ENCODE data around the gene KCNQ1.

KCNQ1 gene

GRCh38 chr11:2690596-2691354 is 246.0 kb downstream of the KCNQ1 start:
- DNase-seq (ENCODE audit: extremely low read depth, low read depth): no peak
- TF ChIP-seq, protein P1, sequence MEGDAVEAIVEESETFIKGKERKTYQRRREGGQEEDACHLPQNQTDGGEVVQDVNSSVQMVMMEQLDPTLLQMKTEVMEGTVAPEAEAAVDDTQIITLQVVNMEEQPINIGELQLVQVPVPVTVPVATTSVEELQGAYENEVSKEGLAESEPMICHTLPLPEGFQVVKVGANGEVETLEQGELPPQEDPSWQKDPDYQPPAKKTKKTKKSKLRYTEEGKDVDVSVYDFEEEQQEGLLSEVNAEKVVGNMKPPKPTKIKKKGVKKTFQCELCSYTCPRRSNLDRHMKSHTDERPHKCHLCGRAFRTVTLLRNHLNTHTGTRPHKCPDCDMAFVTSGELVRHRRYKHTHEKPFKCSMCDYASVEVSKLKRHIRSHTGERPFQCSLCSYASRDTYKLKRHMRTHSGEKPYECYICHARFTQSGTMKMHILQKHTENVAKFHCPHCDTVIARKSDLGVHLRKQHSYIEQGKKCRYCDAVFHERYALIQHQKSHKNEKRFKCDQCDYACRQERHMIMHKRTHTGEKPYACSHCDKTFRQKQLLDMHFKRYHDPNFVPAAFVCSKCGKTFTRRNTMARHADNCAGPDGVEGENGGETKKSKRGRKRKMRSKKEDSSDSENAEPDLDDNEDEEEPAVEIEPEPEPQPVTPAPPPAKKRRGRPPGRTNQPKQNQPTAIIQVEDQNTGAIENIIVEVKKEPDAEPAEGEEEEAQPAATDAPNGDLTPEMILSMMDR (IDR thresholded peaks at IDR 0.05; ENCODE audit: low read depth, low read length): no peak

- DNase-seq (ENCODE audit: extremely low read depth, low read depth): no peak
- TF ChIP-seq, protein P1 (IDR thresholded peaks at IDR 0.05; ENCODE audit: low read depth, low read length): no peak
These were observed 246.6 kb downstream of the KCNQ1 start for GRCh38 chr11:2691355-2691761.

DNA sequence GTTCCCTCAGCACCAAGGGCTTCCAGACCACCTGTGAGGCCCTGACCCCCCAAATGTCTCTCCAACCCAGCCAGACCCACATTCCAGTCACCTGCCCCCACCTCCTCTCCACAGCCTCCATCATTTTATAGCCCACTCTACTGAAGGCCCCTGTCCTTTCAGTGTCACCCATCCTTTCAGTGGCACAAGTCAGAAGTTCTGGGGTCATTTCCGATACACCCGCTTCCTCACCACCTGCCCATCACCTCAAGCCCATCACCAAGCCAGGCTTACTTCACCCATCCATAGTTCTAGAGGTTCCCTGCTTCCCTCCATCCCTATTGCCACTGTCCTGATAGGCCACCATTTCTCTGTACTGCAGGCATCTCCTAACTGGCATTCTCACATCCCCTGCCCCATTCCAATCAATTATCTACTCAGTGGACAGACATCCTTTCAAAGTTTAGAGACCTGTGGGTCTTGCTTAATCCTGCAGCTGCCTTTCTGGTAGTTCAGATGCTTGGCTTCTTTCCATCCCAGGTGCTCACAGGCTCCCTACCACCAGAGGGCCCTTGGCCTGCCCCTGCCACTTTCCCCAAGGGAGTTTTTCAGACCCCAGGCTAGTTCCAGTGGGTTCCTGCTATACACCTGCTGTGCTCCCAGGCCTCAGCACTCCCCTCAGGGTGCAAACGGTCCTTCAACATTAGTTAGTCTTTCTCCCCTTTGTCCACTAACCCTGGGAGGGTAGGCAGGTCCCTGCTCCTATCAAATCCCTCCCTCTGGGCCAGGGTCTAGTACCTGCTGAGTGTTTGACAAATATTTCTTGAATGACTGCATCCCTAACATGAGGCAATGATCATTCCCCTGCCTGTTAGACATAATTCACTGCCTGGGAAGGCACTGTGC is 247.4 kb downstream of the KCNQ1 start:
- no peak for DNase-seq (ENCODE audit: extremely low read depth, low read depth)
- TF ChIP-seq, protein P1 (IDR thresholded peaks at IDR 0.05; ENCODE audit: low read depth, low read length): peak; percentile 7

DNA sequence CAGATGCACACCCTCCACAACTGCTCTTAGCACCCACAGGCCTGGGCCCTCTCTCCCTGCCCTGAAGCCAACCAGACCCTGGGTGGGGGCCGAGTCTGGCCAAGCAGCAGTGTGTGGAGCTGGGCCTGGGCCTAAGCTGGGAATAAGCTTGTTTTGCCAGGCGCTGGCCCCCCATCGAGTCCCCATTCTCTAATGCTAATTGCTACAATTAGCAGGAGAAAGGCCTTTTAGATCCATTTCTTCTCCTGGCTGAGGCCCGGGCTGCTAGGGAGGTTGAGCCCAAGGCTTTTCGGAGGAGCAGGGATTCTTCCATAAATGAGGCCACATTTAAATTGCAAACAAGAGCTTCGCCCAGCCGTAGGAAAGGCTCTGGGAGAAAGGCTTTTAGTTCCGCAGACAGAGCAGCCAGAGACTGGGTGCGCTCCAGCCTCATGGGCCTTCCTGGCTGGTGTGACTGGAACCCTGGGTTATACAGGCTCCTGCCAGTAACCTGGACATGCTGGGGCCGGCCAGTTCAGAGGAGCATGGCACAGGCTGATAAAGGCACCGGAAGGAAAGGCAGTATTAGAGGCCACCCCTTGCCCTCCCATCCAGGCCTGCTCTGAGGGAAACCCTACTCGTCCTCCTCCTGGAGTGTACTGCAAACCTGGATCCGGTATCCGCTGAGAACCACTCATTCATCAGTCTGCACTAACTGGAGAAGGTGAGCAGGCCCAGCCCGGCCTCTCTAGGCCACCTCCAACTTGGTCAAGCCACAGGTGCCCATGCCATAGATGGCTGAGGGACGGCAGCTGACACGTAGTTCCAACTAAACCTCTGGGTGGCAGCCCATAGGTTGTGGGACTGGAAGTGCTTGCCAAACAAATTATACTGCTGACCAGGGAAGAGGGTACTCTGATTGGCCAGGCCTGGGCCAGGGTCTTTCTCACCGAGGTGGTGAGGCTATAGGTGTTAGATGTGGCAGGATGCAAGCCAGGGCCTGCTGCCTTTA is 248.8 kb downstream of the KCNQ1 start:
- DNase-seq (ENCODE audit: extremely low read depth, low read depth): no peak

GRCh38 chr11:2694495-2694894 is 249.7 kb downstream of the KCNQ1 start:
- TF ChIP-seq, protein P1 (IDR thresholded peaks at IDR 0.05; ENCODE audit: low read depth, low read length): no peak
- no peak for DNase-seq (ENCODE audit: extremely low read depth, low read depth)

More for the DNA sequence above, 248.8 kb downstream of the KCNQ1 start:
- TF ChIP-seq, protein P1 (IDR thresholded peaks at IDR 0.05; ENCODE audit: low read depth, low read length): no peak

DNA sequence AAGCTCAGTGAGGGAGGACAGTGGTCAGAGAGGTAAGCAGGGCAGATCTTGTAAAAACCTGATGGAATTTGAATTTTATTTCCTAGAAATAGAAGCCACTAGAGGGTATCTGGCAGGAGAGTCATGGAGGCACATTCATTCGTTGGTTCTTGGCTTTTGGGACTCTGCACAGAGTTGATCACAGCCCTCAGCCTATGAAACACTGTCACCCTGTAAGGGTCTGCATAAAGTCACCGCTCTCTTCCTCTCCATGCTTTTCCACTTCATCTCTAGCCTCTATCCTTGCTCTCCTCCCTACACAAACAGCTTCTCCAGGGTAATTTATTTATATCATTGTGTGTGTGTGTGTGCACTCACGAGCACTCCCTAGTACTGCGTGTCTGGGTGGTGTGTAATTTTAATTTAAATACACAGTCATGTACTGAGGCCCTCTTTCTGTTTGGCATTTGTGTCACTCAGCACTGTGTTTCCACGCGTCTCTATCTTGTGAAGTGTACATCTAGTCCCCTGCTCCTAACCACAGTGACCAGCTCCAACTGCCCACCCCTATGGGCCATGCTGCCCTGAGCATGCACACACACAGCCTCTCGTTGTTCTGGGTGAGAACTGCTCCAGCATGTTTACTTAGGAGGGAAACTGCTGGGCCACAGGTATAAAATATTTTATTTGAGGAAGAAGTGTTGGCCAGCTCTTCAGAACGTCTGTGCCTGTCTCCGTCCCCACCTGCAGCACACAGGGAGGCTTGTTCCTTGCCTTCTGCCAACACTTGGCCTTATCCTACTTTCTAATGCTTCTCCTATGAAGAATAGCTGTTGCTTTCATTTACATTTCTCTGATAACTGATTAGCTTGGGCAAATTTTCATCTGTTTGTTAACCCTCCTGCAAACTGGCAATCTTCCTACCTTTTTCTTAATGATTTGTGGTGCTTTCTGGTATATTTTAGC is 250.5 kb downstream of the KCNQ1 start:
- TF ChIP-seq, protein P1 (IDR thresholded peaks at IDR 0.05; ENCODE audit: low read depth, low read length): no peak
- no peak for DNase-seq (ENCODE audit: extremely low read depth, low read depth)
